Uterus (tissue), 2 donors: Measurements from ENCODE around the gene PRKCI.

Experiments used
- POLR2A ChIP-seq, 2 donors: fragments of 450-650 bp; IDR thresholded peaks; one replicate each; pipeline ENCODE4 v1.6.1; 2016; ENCODE audit warnings: antibody characterized with exemption in 2 of 2, mild to moderate bottlenecking in 1 of 2, moderate library complexity in 1 of 2
- TF ChIP-seq, protein P1 (sequence below), 4 experiments: fragments of 200-600 bp in 2 of 4; fragments of 450-650 bp in 2 of 4; sonication (generic) in 2 of 4; IDR thresholded peaks; one replicate each; pipeline ENCODE4 v1.5.1; 2016 to 2019; ENCODE audit warnings: antibody characterized with exemption in 4 of 4, mild to moderate bottlenecking in 2 of 4, moderate library complexity in 1 of 4

DNA sequence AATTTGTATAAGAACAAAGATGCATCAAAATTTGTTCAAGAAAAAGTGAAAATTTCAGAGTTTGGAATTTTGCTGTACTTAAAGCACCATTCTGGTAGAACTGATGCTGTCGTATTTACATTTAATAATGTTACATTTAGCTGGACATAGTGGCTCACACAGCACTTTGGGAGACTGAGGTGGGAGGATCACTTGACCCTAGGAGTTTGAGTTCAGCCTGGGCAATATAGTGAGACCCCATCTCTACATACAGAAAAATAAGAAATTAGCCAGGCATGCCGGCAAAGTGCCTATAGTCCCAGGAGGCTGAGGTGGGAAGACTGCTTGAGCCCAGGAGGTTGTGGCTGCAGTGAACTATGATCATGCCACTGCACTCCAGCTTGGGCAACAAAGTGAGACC lies 83.8 kb downstream of the PRKCI start:
- TF ChIP-seq, protein P1, sequence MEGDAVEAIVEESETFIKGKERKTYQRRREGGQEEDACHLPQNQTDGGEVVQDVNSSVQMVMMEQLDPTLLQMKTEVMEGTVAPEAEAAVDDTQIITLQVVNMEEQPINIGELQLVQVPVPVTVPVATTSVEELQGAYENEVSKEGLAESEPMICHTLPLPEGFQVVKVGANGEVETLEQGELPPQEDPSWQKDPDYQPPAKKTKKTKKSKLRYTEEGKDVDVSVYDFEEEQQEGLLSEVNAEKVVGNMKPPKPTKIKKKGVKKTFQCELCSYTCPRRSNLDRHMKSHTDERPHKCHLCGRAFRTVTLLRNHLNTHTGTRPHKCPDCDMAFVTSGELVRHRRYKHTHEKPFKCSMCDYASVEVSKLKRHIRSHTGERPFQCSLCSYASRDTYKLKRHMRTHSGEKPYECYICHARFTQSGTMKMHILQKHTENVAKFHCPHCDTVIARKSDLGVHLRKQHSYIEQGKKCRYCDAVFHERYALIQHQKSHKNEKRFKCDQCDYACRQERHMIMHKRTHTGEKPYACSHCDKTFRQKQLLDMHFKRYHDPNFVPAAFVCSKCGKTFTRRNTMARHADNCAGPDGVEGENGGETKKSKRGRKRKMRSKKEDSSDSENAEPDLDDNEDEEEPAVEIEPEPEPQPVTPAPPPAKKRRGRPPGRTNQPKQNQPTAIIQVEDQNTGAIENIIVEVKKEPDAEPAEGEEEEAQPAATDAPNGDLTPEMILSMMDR (IDR thresholded peaks at IDR 0.05): no peak
- TF ChIP-seq POLR2A (IDR thresholded peaks at IDR 0.05): no peak
